ENCODE results near the gene CRAMP1.
"Not testable (repeated sequence)": the region's sequence is repeated elsewhere in the genome, so short reads cannot be mapped to it uniquely, and the experiment has no call there.

Gene CRAMP1

GRCh38 chr16:1687427-1688316, 75.5 kb downstream of the CRAMP1 start:
- DNase-seq (ENCODE audit: low spot score) = no peak

GRCh38 chr16:1688807-1689560, 76.8 kb downstream of the CRAMP1 start:
- DNase-seq (ENCODE audit: low spot score) = no peak

- DNase-seq (ENCODE audit: low spot score) = no peak
Measured at GRCh38 chr16:1689853-1690252, 77.7 kb downstream of the CRAMP1 start.

- no peak for DNase-seq (ENCODE audit: low spot score)
Measured at GRCh38 chr16:1690810-1691209, 78.7 kb downstream of the CRAMP1 start.

- no peak for DNase-seq (ENCODE audit: low spot score)
Measured at GRCh38 chr16:1691276-1691675, 79.1 kb downstream of the CRAMP1 start.

- no peak for DNase-seq (ENCODE audit: low spot score)
Measured at GRCh38 chr16:1691956-1692355, 79.8 kb downstream of the CRAMP1 start.

GRCh38 chr16:1696863-1697262, 84.7 kb downstream of the CRAMP1 start:
- no peak for DNase-seq (ENCODE audit: low spot score)

- no peak for DNase-seq (ENCODE audit: low spot score)
Measured at GRCh38 chr16:1698680-1699079, 86.5 kb downstream of the CRAMP1 start.

- DNase-seq (ENCODE audit: low spot score) = no peak
Measured at GRCh38 chr16:1700246-1700645, 88.1 kb downstream of the CRAMP1 start.

- DNase-seq (ENCODE audit: low spot score) = no peak
Measured at GRCh38 chr16:1701216-1701878, 89.2 kb downstream of the CRAMP1 start.

GRCh38 chr16:1705324-1705687, 93.1 kb downstream of the CRAMP1 start:
- not testable (repeated sequence) for DNase-seq (ENCODE audit: low spot score)

- DNase-seq (ENCODE audit: low spot score) = peak; percentile 99
Measured at GRCh38 chr16:1705688-1706385, 93.7 kb downstream of the CRAMP1 start, which contains the start of gene MAPK8IP3. MAPK8IP3 (plus strand) TSS chr16:1706195; CDS start chr16:1706340, 145 bp downstream.

GRCh38 chr16:1706386-1707192, 94.4 kb downstream of the CRAMP1 start:
- peak; percentile 59 for DNase-seq (ENCODE audit: low spot score)

- DNase-seq (ENCODE audit: low spot score) = peak; percentile 26
Measured at GRCh38 chr16:1707193-1707790, 95.1 kb downstream of the CRAMP1 start.

- no peak for DNase-seq (ENCODE audit: low spot score)
Measured at GRCh38 chr16:1708083-1708767, 96.1 kb downstream of the CRAMP1 start.

GRCh38 chr16:1708768-1709180, 96.6 kb downstream of the CRAMP1 start:
- no peak for DNase-seq (ENCODE audit: low spot score)

GRCh38 chr16:1709356-1709755, 97.2 kb downstream of the CRAMP1 start:
- no peak for DNase-seq (ENCODE audit: low spot score)

- DNase-seq (ENCODE audit: low spot score) = no peak
Measured at GRCh38 chr16:1710811-1711507, 98.8 kb downstream of the CRAMP1 start.

GRCh38 chr16:1712791-1713261, 100.7 kb downstream of the CRAMP1 start:
- DNase-seq (ENCODE audit: low spot score) = no peak
